ENCODE measurements around the gene UBAC1. TPM values are rescaled to one million over a fixed set of nuclear protein-coding genes. Genes with fewer than 3 reads are reported as not detected.
"Not testable (repeated sequence)": the region's sequence is repeated elsewhere in the genome, so short reads cannot be mapped to it uniquely, and the experiment has no call there.

UBAC1 gene
- total and polyA plus RNA-seq, 2 donors: 42.3 to 73.6 TPM

- Histone ChIP-seq H3K4me1 (ENCODE audit: control insufficient read depth in 2 of 2, insufficient read depth in 2 of 2, low read length in 2 of 2) (peaks cover 0 to 4% of the 10 kb centered on the region in 2 donors), H3K27ac (ENCODE audit: low read depth in 1 of 2, low read length in 1 of 2) (no peak overlapping the region), H3K4me3 (ENCODE audit: low read length in 2 of 2) (no peak overlapping the region), H3K36me3 (ENCODE audit: control insufficient read depth in 2 of 2, insufficient read depth in 2 of 2, low read length in 1 of 2) (no peaks in the 10 kb centered on the region), H3K9me3 (ENCODE audit: control insufficient read depth in 2 of 2, insufficient read depth in 1 of 2, low read length in 1 of 2) (peaks cover 0 to 6% of the 10 kb centered on the region in 2 donors), H3K27me3 (ENCODE audit: control insufficient read depth in 2 of 2, insufficient read depth in 1 of 2, low read length in 1 of 2) (no peaks in the 10 kb centered on the region)
- no peak for DNase-seq (ENCODE audit: low read depth in 6 of 9, low spot score in 9 of 9)
- 64% methylated on average over 11 of the region's 11 CpGs for WGBS
Observed at GRCh38 chr9:135898634-135899407, 62.4 kb downstream of the UBAC1 start.

- H3K36me3 ChIP-seq (ENCODE audit: control insufficient read depth in 2 of 2, insufficient read depth in 2 of 2, low read length in 1 of 2): no peaks in the 10 kb centered on the region
- WGBS: 97% methylated on average over 2 of the region's 2 CpGs
- peaks cover 0 to 4% of the 10 kb centered on the region in 2 donors for H3K4me1 ChIP-seq (ENCODE audit: control insufficient read depth in 2 of 2, insufficient read depth in 2 of 2, low read length in 2 of 2)
- peaks cover 0 to 6% of the 10 kb centered on the region in 2 donors for H3K9me3 ChIP-seq (ENCODE audit: control insufficient read depth in 2 of 2, insufficient read depth in 1 of 2, low read length in 1 of 2)
- no peak for DNase-seq (ENCODE audit: low read depth in 6 of 9, low spot score in 9 of 9)
- H3K27me3 ChIP-seq (ENCODE audit: control insufficient read depth in 2 of 2, insufficient read depth in 1 of 2, low read length in 1 of 2): no peaks in the 10 kb centered on the region
- H3K4me3 ChIP-seq (ENCODE audit: low read length in 2 of 2): no peak overlapping the region
- no peak overlapping the region for H3K27ac ChIP-seq (ENCODE audit: low read depth in 1 of 2, low read length in 1 of 2)
Observed at GRCh38 chr9:135896626-135897025, 64.5 kb downstream of the UBAC1 start.

GRCh38 chr9:135896205-135896604 lies 65.0 kb downstream of the UBAC1 start:
- H3K27me3 ChIP-seq (ENCODE audit: control insufficient read depth in 2 of 2, insufficient read depth in 1 of 2, low read length in 1 of 2): no peaks in the 10 kb centered on the region
- H3K9me3 ChIP-seq (ENCODE audit: control insufficient read depth in 2 of 2, insufficient read depth in 1 of 2, low read length in 1 of 2): peaks cover 0 to 6% of the 10 kb centered on the region in 2 donors
- H3K4me1 ChIP-seq (ENCODE audit: control insufficient read depth in 2 of 2, insufficient read depth in 2 of 2, low read length in 2 of 2): peaks cover 2 to 4% of the 10 kb centered on the region in 2 donors
- no peak overlapping the region for H3K27ac ChIP-seq (ENCODE audit: low read depth in 1 of 2, low read length in 1 of 2)
- no peaks in the 10 kb centered on the region for H3K36me3 ChIP-seq (ENCODE audit: control insufficient read depth in 2 of 2, insufficient read depth in 2 of 2, low read length in 1 of 2)
- WGBS: 75% methylated on average over 3 of the region's 3 CpGs
- H3K4me3 ChIP-seq (ENCODE audit: low read length in 2 of 2): no peak overlapping the region
- DNase-seq (ENCODE audit: low read depth in 6 of 9, low spot score in 9 of 9): no peak

GRCh38 chr9:135895202-135895848 lies 65.8 kb downstream of the UBAC1 start:
- Histone ChIP-seq H3K4me3 (ENCODE audit: low read length in 2 of 2) (no peak overlapping the region), H3K27ac (ENCODE audit: low read depth in 1 of 2, low read length in 1 of 2) (no peak overlapping the region), H3K27me3 (ENCODE audit: control insufficient read depth in 2 of 2, insufficient read depth in 1 of 2, low read length in 1 of 2) (no peaks in the 10 kb centered on the region), H3K36me3 (ENCODE audit: control insufficient read depth in 2 of 2, insufficient read depth in 2 of 2, low read length in 1 of 2) (no peaks in the 10 kb centered on the region), H3K9me3 (ENCODE audit: control insufficient read depth in 2 of 2, insufficient read depth in 1 of 2, low read length in 1 of 2) (peaks cover 0 to 6% of the 10 kb centered on the region in 2 donors), H3K4me1 (ENCODE audit: control insufficient read depth in 2 of 2, insufficient read depth in 2 of 2, low read length in 2 of 2) (peaks cover 4 to 7% of the 10 kb centered on the region in 2 donors)
- no peak for DNase-seq (ENCODE audit: low read depth in 6 of 9, low spot score in 9 of 9)
- 99% methylated on average over 4 of the region's 4 CpGs for WGBS

- H3K36me3 ChIP-seq (ENCODE audit: control insufficient read depth in 2 of 2, insufficient read depth in 2 of 2, low read length in 1 of 2): no peaks in the 10 kb centered on the region
- no peaks in the 10 kb centered on the region for H3K9me3 ChIP-seq (ENCODE audit: control insufficient read depth in 2 of 2, insufficient read depth in 1 of 2, low read length in 1 of 2)
- H3K27ac ChIP-seq (ENCODE audit: low read depth in 1 of 2, low read length in 1 of 2): no peak overlapping the region
- no peak for DNase-seq (ENCODE audit: low read depth in 6 of 9, low spot score in 9 of 9)
- no peak overlapping the region for H3K4me3 ChIP-seq (ENCODE audit: low read length in 2 of 2)
- H3K4me1 ChIP-seq (ENCODE audit: control insufficient read depth in 2 of 2, insufficient read depth in 2 of 2, low read length in 2 of 2): peaks cover 8 to 24% of the 10 kb centered on the region in 2 donors
- 83% methylated on average over 1 of the region's 1 CpG for WGBS
- no peaks in the 10 kb centered on the region for H3K27me3 ChIP-seq (ENCODE audit: control insufficient read depth in 2 of 2, insufficient read depth in 1 of 2, low read length in 1 of 2)
Observed at GRCh38 chr9:135893104-135893503, 68.1 kb downstream of the UBAC1 start.

- DNase-seq (ENCODE audit: low read depth in 6 of 9, low spot score in 9 of 9); H3K27ac ChIP-seq (ENCODE audit: low read depth in 1 of 2, low read length in 1 of 2); H3K27me3 ChIP-seq (ENCODE audit: control insufficient read depth in 2 of 2, insufficient read depth in 1 of 2, low read length in 1 of 2); H3K36me3 ChIP-seq (ENCODE audit: control insufficient read depth in 2 of 2, insufficient read depth in 2 of 2, low read length in 1 of 2); H3K4me3 ChIP-seq (ENCODE audit: low read length in 2 of 2); H3K9me3 ChIP-seq (ENCODE audit: control insufficient read depth in 2 of 2, insufficient read depth in 1 of 2, low read length in 1 of 2): not testable (repeated sequence)
- 98% methylated on average over 6 of the region's 6 CpGs for WGBS
- H3K4me1 ChIP-seq (ENCODE audit: control insufficient read depth in 2 of 2, insufficient read depth in 2 of 2, low read length in 2 of 2): peaks cover 13 to 32% of the 10 kb centered on the region in 2 donors
Observed at GRCh38 chr9:135892327-135892726, 68.8 kb downstream of the UBAC1 start.

GRCh38 chr9:135891027-135891631 lies 70.0 kb downstream of the UBAC1 start:
- no peak for DNase-seq (ENCODE audit: low read depth in 6 of 9, low spot score in 9 of 9)
- WGBS: 92% methylated on average over 8 of the region's 8 CpGs
- Histone ChIP-seq H3K4me3 (ENCODE audit: low read length in 2 of 2) (no peak overlapping the region), H3K27ac (ENCODE audit: low read depth in 1 of 2, low read length in 1 of 2) (peak overlapping the region; percentile 58 to 71), H3K27me3 (ENCODE audit: control insufficient read depth in 2 of 2, insufficient read depth in 1 of 2, low read length in 1 of 2) (no peaks in the 10 kb centered on the region), H3K4me1 (ENCODE audit: control insufficient read depth in 2 of 2, insufficient read depth in 2 of 2, low read length in 2 of 2) (peaks cover 19 to 44% of the 10 kb centered on the region in 2 donors), H3K9me3 (ENCODE audit: control insufficient read depth in 2 of 2, insufficient read depth in 1 of 2, low read length in 1 of 2) (no peaks in the 10 kb centered on the region), H3K36me3 (ENCODE audit: control insufficient read depth in 2 of 2, insufficient read depth in 2 of 2, low read length in 1 of 2) (no peaks in the 10 kb centered on the region)

GRCh38 chr9:135890190-135891026 lies 70.8 kb downstream of the UBAC1 start:
- peaks cover 19 to 47% of the 10 kb centered on the region in 2 donors for H3K4me1 ChIP-seq (ENCODE audit: control insufficient read depth in 2 of 2, insufficient read depth in 2 of 2, low read length in 2 of 2)
- H3K4me3 ChIP-seq (ENCODE audit: low read length in 2 of 2): no peak overlapping the region
- no peaks in the 10 kb centered on the region for H3K36me3 ChIP-seq (ENCODE audit: control insufficient read depth in 2 of 2, insufficient read depth in 2 of 2, low read length in 1 of 2)
- peak overlapping the region; percentile 58 to 71 for H3K27ac ChIP-seq (ENCODE audit: low read depth in 1 of 2, low read length in 1 of 2)
- WGBS: 91% methylated on average over 18 of the region's 18 CpGs
- H3K27me3 ChIP-seq (ENCODE audit: control insufficient read depth in 2 of 2, insufficient read depth in 1 of 2, low read length in 1 of 2): no peaks in the 10 kb centered on the region
- no peak for DNase-seq (ENCODE audit: low read depth in 6 of 9, low spot score in 9 of 9)
- H3K9me3 ChIP-seq (ENCODE audit: control insufficient read depth in 2 of 2, insufficient read depth in 1 of 2, low read length in 1 of 2): no peaks in the 10 kb centered on the region

Data from thymus (tissue), 11 donors.